Left ventricle myocardium inferior (tissue), 1 donor: ENCODE measurements around the gene SDCBP2. TPM values are rescaled to one million over a fixed set of nuclear protein-coding genes. Genes with fewer than 3 reads are reported as not detected.

Experiments
- DNase-seq: peaks from one replicate; pipeline ENCODE4 v3.0.0-alpha.2; 2020
- H3K27ac ChIP-seq: fragments of 200-600 bp; replicated peaks from 2 replicates; pipeline ENCODE4 v1.8.0; 2021
- H3K27me3 ChIP-seq: fragments of 200-600 bp; 2 replicates; pipeline ENCODE4 v1.8.0; 2021; ENCODE audit warnings: low read depth
- H3K36me3 ChIP-seq: fragments of 200-600 bp; 2 replicates; pipeline ENCODE4 v1.8.0; 2021
- H3K4me1 ChIP-seq: fragments of 200-600 bp; 2 replicates; pipeline ENCODE4 v1.8.0; 2021
- H3K4me3 ChIP-seq: fragments of 200-600 bp; 2 replicates; pipeline ENCODE4 v1.8.0; 2021; ENCODE audit warnings: mild to moderate bottlenecking, moderate library complexity
- H3K9me3 ChIP-seq: fragments of 200-600 bp; replicated peaks from 2 replicates; pipeline ENCODE4 v1.8.0; 2021
- CTCF ChIP-seq: fragments of 200-600 bp; IDR thresholded peaks from 2 replicates; pipeline ENCODE4 v1.8.0; 2021; ENCODE audit warnings: antibody characterized with exemption, mild to moderate bottlenecking, borderline replicate concordance
- intact Hi-C: fragments of 100-400 bp; cut with micrococcal nuclease; formaldehyde crosslinking; loops from one replicate; pipeline ENCODE4 v1.11.0; 2022
- total RNA-seq: library from RNA; stranded (reverse); fragmentation: NEBNext Ultra II Directional; extraction: Animal tissue kit (Norgen Biotek cat#: 25700); gene quantifications from one replicate; pipeline ENCODE4 v1.2.1, GENCODE V29; 2021
- donor health status: DM: no; HTN: yes; CAD: no; lungs with severe emphysema.

Gene SDCBP2
- total RNA-seq, 1 donor from 2014 or later: 2.2 TPM

GRCh38 chr20:1313236-1313964 is 15.5 kb downstream of the SDCBP2 start:
- Histone ChIP-seq H3K9me3 (no peaks in the 10 kb centered on the region), H3K27me3 (no peaks in the 10 kb centered on the region), H3K4me3 (peak overlapping the region; percentile 43), H3K27ac (peak overlapping the region; percentile 64), H3K4me1 (peaks cover 12% of the 10 kb centered on the region), H3K36me3 (no peaks in the 10 kb centered on the region)
- intact Hi-C loops: loop anchor here (5.0 kb wide), 2 partner anchors 84 to 124 kb away; no protein-coding TSS in a partner anchor
- TF ChIP-seq CTCF: peak; percentile 99
- DNase-seq: peak; percentile 75

- intact Hi-C loops: loop anchor here (5.0 kb wide), 2 partner anchors 84 to 124 kb away; no protein-coding TSS in a partner anchor
- Histone ChIP-seq H3K36me3 (no peaks in the 10 kb centered on the region), H3K9me3 (no peaks in the 10 kb centered on the region), H3K4me3 (peak overlapping the region; percentile 43), H3K4me1 (peaks cover 12% of the 10 kb centered on the region), H3K27ac (no peak overlapping the region), H3K27me3 (no peaks in the 10 kb centered on the region)
- DNase-seq: no peak
- TF ChIP-seq CTCF: no peak
Measured at GRCh38 chr20:1312904-1313235, 16.1 kb downstream of the SDCBP2 start.

- Histone ChIP-seq H3K27me3 (no peaks in the 10 kb centered on the region), H3K4me1 (peaks cover 12% of the 10 kb centered on the region), H3K27ac (no peak overlapping the region), H3K4me3 (no peak overlapping the region), H3K9me3 (no peaks in the 10 kb centered on the region), H3K36me3 (no peaks in the 10 kb centered on the region)
- intact Hi-C loops: loop anchor here (5.0 kb wide), 2 partner anchors 85 to 125 kb away; no protein-coding TSS in a partner anchor
- no peak for DNase-seq
- no peak for TF ChIP-seq CTCF
Measured at GRCh38 chr20:1312308-1312707, 16.6 kb downstream of the SDCBP2 start.

- Histone ChIP-seq H3K27me3 (no peaks in the 10 kb centered on the region), H3K27ac (no peak overlapping the region), H3K4me3 (no peak overlapping the region), H3K4me1 (peaks cover 12% of the 10 kb centered on the region), H3K36me3 (peaks cover 3% of the 10 kb centered on the region), H3K9me3 (no peaks in the 10 kb centered on the region)
- no peak for DNase-seq
- no peak for TF ChIP-seq CTCF
- intact Hi-C loops: loop anchor here (5.0 kb wide), 2 partner anchors 87 to 127 kb away; no protein-coding TSS in a partner anchor
Measured at GRCh38 chr20:1310506-1311190, 18.3 kb downstream of the SDCBP2 start.

- intact Hi-C loops: loop anchor here (5.0 kb wide), 2 partner anchors 87 to 127 kb away; no protein-coding TSS in a partner anchor
Measured at GRCh38 chr20:1310071-1310470, 18.9 kb downstream of the SDCBP2 start.

More at GRCh38 chr20:1310071-1310470, 18.9 kb downstream of the SDCBP2 start:
- Histone ChIP-seq H3K27me3 (no peaks in the 10 kb centered on the region), H3K36me3 (peaks cover 9% of the 10 kb centered on the region), H3K9me3 (no peaks in the 10 kb centered on the region), H3K4me3 (no peak overlapping the region), H3K4me1 (peaks cover 12% of the 10 kb centered on the region), H3K27ac (no peak overlapping the region)
- DNase-seq: no peak
- no peak for TF ChIP-seq CTCF
